ENCODE results near the gene ETV3. TPM values are rescaled to one million over a fixed set of nuclear protein-coding genes. Genes with fewer than 3 reads are reported as not detected.

ETV3 gene
- total RNA-seq, 2 donors from 2014 or later, result 26.9 to 40.6 TPM

DNA sequence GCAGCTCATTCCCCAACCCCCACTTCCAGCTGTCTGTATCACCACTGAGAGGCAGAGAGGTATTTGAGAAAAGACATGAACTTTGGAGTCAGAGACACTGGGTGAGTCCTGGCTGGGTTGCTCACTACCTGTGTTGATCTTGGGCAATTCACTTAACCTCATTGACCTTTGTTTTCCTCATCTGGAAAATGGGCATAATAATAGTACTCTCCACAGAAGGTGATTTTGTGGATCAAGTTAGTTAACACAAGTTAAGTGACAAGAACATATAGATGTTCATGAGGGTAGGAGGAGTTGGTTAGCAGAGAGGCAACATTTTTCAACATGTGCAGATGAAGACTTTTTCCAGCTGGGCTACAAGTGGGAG is 21.5 kb downstream of the ETV3 start:
- peaks cover 15% of the 10 kb centered on the region for H3K27me3 Mint-ChIP-seq (ENCODE audit: insufficient read depth)
- peaks cover 9% of the 10 kb centered on the region for H3K36me3 ChIP-seq (ENCODE audit: control insufficient read depth, insufficient read depth, low read length)
- TF ChIP-seq, protein P1, sequence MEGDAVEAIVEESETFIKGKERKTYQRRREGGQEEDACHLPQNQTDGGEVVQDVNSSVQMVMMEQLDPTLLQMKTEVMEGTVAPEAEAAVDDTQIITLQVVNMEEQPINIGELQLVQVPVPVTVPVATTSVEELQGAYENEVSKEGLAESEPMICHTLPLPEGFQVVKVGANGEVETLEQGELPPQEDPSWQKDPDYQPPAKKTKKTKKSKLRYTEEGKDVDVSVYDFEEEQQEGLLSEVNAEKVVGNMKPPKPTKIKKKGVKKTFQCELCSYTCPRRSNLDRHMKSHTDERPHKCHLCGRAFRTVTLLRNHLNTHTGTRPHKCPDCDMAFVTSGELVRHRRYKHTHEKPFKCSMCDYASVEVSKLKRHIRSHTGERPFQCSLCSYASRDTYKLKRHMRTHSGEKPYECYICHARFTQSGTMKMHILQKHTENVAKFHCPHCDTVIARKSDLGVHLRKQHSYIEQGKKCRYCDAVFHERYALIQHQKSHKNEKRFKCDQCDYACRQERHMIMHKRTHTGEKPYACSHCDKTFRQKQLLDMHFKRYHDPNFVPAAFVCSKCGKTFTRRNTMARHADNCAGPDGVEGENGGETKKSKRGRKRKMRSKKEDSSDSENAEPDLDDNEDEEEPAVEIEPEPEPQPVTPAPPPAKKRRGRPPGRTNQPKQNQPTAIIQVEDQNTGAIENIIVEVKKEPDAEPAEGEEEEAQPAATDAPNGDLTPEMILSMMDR (conservative IDR thresholded peaks at IDR 0.05), result no peak
- H3K27ac Mint-ChIP-seq, result no peak overlapping the region
- H3K9me3 ChIP-seq (ENCODE audit: control insufficient read depth, low read length), result no peaks in the 10 kb centered on the region
- H3K4me1 ChIP-seq (ENCODE audit: control insufficient read depth, insufficient read depth, low read length), result peaks cover 9% of the 10 kb centered on the region
- H3K9me3 Mint-ChIP-seq, result no peaks in the 10 kb centered on the region
- peaks cover 49% of the 10 kb centered on the region for H3K4me1 Mint-ChIP-seq
- no peak overlapping the region for H3K27ac ChIP-seq (ENCODE audit: low read depth, low read length)
- H3K4me3 ChIP-seq (ENCODE audit: low read length), result no peak overlapping the region
- no peak overlapping the region for H3K9ac ChIP-seq (ENCODE audit: extremely low read depth, low read length, poor library complexity, severe bottlenecking)
- no peak for DNase-seq
- no peak overlapping the region for H3K4me3 Mint-ChIP-seq
- H3K27me3 ChIP-seq (ENCODE audit: control insufficient read depth, insufficient read depth, low read length, poor library complexity, severe bottlenecking), result no peaks in the 10 kb centered on the region
- H3K36me3 Mint-ChIP-seq (ENCODE audit: low read depth), result peaks cover 2% of the 10 kb centered on the region

DNA sequence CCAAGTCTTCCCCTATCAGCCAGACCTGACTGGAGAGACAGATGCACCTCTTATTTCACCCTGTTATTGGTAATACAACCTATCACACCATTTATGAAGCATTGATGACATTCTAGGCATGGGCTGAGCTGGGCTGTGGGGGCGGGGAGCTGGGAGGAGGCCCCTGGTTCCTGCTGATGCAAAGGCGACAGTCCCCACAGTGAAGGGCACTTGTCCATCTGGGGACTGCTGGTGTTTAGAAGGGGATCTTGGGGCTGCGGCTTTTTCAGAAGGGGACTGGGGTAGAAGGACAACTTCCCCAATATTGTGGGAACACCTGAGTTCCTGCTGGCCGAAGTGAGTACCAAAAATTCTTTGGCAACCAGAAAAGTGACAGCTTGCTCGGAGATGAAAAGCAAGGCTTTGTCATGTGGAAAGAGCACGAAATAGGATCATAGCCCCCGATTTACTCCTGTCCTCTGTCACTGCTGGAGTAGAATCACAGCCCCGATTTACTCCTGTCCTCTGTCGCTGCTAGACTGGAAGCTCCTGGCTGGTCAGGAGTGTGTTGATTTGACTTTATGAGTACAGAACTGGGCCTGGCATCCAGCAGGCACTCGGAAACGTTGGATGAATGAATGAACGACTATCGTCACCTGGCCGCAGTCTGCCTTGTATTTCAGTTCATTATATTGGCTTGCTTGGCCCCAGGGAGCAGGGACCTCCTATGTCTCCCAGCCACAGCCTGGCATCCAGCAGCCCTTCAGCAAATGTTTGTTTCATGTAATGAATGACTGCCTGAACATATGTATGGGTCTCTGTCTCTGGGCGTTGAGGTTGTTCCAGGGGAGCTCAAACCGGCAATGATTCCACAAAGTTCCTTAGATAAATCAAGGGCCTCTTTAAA is 22.1 kb downstream of the ETV3 start:
- peaks cover 21% of the 10 kb centered on the region for H3K27me3 Mint-ChIP-seq (ENCODE audit: insufficient read depth)
- no peak overlapping the region for H3K27ac ChIP-seq (ENCODE audit: low read depth, low read length)
- H3K36me3 Mint-ChIP-seq (ENCODE audit: low read depth), result no peaks in the 10 kb centered on the region
- H3K9ac ChIP-seq (ENCODE audit: extremely low read depth, low read length, poor library complexity, severe bottlenecking), result no peak overlapping the region
- peak; percentile 48 for DNase-seq
- H3K27me3 ChIP-seq (ENCODE audit: control insufficient read depth, insufficient read depth, low read length, poor library complexity, severe bottlenecking), result no peaks in the 10 kb centered on the region
- H3K4me3 Mint-ChIP-seq, result no peak overlapping the region
- no peaks in the 10 kb centered on the region for H3K9me3 ChIP-seq (ENCODE audit: control insufficient read depth, low read length)
- TF ChIP-seq, protein P1 (conservative IDR thresholded peaks at IDR 0.05), result no peak
- H3K36me3 ChIP-seq (ENCODE audit: control insufficient read depth, insufficient read depth, low read length), result peaks cover 4% of the 10 kb centered on the region
- no peak overlapping the region for H3K4me3 ChIP-seq (ENCODE audit: low read length)
- peaks cover 12% of the 10 kb centered on the region for H3K4me1 ChIP-seq (ENCODE audit: control insufficient read depth, insufficient read depth, low read length)
- WGBS, 2 experiments (ENCODE audit: insufficient coverage in 1 of 2, insufficient read length in 1 of 2), result 74 to 78% methylated on average over 14 to 16 of the region's 16 CpGs
- H3K4me1 Mint-ChIP-seq, result peaks cover 54% of the 10 kb centered on the region
- no peak overlapping the region for H3K27ac Mint-ChIP-seq
- H3K9me3 Mint-ChIP-seq, result no peaks in the 10 kb centered on the region

DNA sequence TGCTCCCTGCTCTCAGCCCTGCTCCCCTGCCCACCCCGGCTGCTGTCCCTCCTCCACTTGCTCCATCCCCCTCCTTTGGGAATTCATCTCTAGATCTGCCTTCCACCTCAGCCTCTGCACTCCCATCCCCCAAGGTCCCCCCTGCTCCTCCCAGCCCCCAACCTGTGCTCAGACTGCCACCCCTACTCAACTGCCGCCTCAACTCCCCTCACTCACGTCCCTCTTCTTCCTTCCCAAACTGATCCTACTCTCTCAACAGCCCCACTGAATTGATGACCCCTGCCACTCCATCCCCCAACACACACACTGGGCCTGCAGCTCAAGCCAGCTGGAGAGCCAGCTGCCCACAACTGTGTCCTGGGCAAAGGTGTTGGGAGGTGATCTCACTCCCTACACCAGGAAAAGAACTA is 22.8 kb downstream of the ETV3 start:
- no peak overlapping the region for H3K9ac ChIP-seq (ENCODE audit: extremely low read depth, low read length, poor library complexity, severe bottlenecking)
- no peaks in the 10 kb centered on the region for H3K36me3 ChIP-seq (ENCODE audit: control insufficient read depth, insufficient read depth, low read length)
- no peaks in the 10 kb centered on the region for H3K9me3 ChIP-seq (ENCODE audit: control insufficient read depth, low read length)
- no peaks in the 10 kb centered on the region for H3K9me3 Mint-ChIP-seq
- H3K27me3 Mint-ChIP-seq (ENCODE audit: insufficient read depth), result peaks cover 26% of the 10 kb centered on the region
- TF ChIP-seq, protein P1 (conservative IDR thresholded peaks at IDR 0.05), result no peak
- no peaks in the 10 kb centered on the region for H3K27me3 ChIP-seq (ENCODE audit: control insufficient read depth, insufficient read depth, low read length, poor library complexity, severe bottlenecking)
- H3K36me3 Mint-ChIP-seq (ENCODE audit: low read depth), result no peaks in the 10 kb centered on the region
- H3K27ac ChIP-seq (ENCODE audit: low read depth, low read length), result no peak overlapping the region
- H3K4me3 Mint-ChIP-seq, result no peak overlapping the region
- H3K4me1 ChIP-seq (ENCODE audit: control insufficient read depth, insufficient read depth, low read length), result peaks cover 12% of the 10 kb centered on the region
- 66% methylated on average over 3 of the region's 3 CpGs; no CpG with 5 or more reads in 1 of the 2 experiments for WGBS, 2 experiments (ENCODE audit: insufficient coverage in 1 of 2, insufficient read length in 1 of 2)
- H3K27ac Mint-ChIP-seq, result no peak overlapping the region
- peak; percentile 72 for DNase-seq
- H3K4me3 ChIP-seq (ENCODE audit: low read length), result no peak overlapping the region
- peaks cover 60% of the 10 kb centered on the region for H3K4me1 Mint-ChIP-seq
